HCT116 (cell line): Measurements from ENCODE around the gene RGPD3. TPM values are rescaled to one million over a fixed set of nuclear protein-coding genes. Genes with fewer than 3 reads are reported as not detected.

Experiments used
- ATAC-seq: fragments of 200-7000 bp; cut with Tn5 transposase; 2 replicates; pipeline ENCODE4 v1.9.1; 2020; ENCODE audit warnings: mild to moderate bottlenecking, moderate library complexity
- BruUV-seq: library from RNA; stranded (reverse); fragments of 400-500 nt; replicated peaks from 2 replicates; lab custom pipeline; 2021; lab: Mats Ljungman, UMichigan
- CTCF ChIA-PET: fragments of 300-600 bp; sonication (Branson Sonifier 250); formaldehyde crosslinking; loops from one replicate; lab custom pipeline; 2021; ENCODE audit warnings: antibody characterized with exemption; lab: Charles Lee
- POLR2A ChIA-PET: fragments of 300-600, 350-600 bp; sonication (Branson Sonifier 250); formaldehyde crosslinking; loops from one replicate; lab custom pipeline; 2021; ENCODE audit warnings: antibody characterized with exemption; lab: Charles Lee
- RAD21 ChIA-PET, 2 experiments: fragments of 300-600 bp; sonication (Branson Sonifier 250); formaldehyde crosslinking; loops; one replicate each; lab custom pipeline; 2023; ENCODE audit warnings: low total read pairs in 2 of 2; ENCODE audit not compliant: uncharacterized antibody in 2 of 2, unreplicated experiment in 2 of 2, low non-redundant PET in 1 of 2; lab: Charles Lee
- DNase-seq: peaks from one replicate; pipeline ENCODE4 v3.0.0-alpha.2; 2010; ENCODE audit warnings: low read depth, low spot score
- H2AFZ ChIP-seq: fragments of 200-600 bp; shearing (Covaris generic), sonication (generic); 2 replicates; pipeline ENCODE4 v1.6.1; 2017; ENCODE audit warnings: low read depth, mixed run types, mixed read lengths, antibody characterized with exemption, low read length; ENCODE audit not compliant: poor library complexity, severe bottlenecking
- H3K27ac ChIP-seq: 2 replicates; pipeline ENCODE4 v1.5.1; 2012; ENCODE audit warnings: low read depth, low read length
- H3K27me3 ChIP-seq: fragments of 200-600 bp; sonication (generic); 2 replicates; pipeline ENCODE4 v1.6.1; 2016; ENCODE audit warnings: mixed run types, low read length, mixed read lengths; ENCODE audit not compliant: insufficient read depth
- H3K36me3 ChIP-seq, 2 experiments: fragments of 200-500 bp in 1 of 2; fragments of 200-600 bp in 1 of 2; sonication (Bioruptor generic) in 1 of 2; sonication (generic) in 1 of 2; 2 replicates each; pipeline versions ENCODE4 v1.5.1 to v1.6.1; 2014 to 2016; ENCODE audit warnings: low read length in 2 of 2, inconsistent platforms in 1 of 2, mixed read lengths in 1 of 2, mixed run types in 1 of 2; ENCODE audit not compliant: insufficient read depth in 2 of 2, control insufficient read depth in 1 of 2
- H3K4me1 ChIP-seq, 2 experiments: fragments of 200-600 bp in 1 of 2; sonication (generic) in 1 of 2; 2 replicates each; pipeline versions ENCODE4 v1.5.1 to v1.6.1; 2012 to 2017; ENCODE audit warnings: low read length in 2 of 2, inconsistent platforms in 1 of 2, mild to moderate bottlenecking in 1 of 2, mixed read lengths in 1 of 2, mixed run types in 1 of 2, moderate library complexity in 1 of 2; ENCODE audit not compliant: insufficient read depth in 2 of 2, control insufficient read depth in 1 of 2
- H3K4me2 ChIP-seq: fragments of 200-600 bp; sonication (generic); 2 replicates; pipeline ENCODE4 v1.6.1; 2017; ENCODE audit warnings: mixed run types, low read length, mixed read lengths
- H3K4me3 ChIP-seq, 2 experiments: fragments of 200-600 bp in 1 of 2; sonication (generic) in 1 of 2; replicated peaks in 1 of 2; 2 replicates each; pipeline ENCODE4 v1.5.1; 2011 to 2016; ENCODE audit warnings: low read length in 2 of 2, control low read depth in 1 of 2, low read depth in 1 of 2, mild to moderate bottlenecking in 1 of 2, mixed read lengths in 1 of 2, mixed run types in 1 of 2
- H3K79me2 ChIP-seq: fragments of 200-600 bp; sonication (generic); 2 replicates; pipeline ENCODE4 v1.6.1; 2017; ENCODE audit warnings: mild to moderate bottlenecking, mixed run types, low read length, moderate library complexity, mixed read lengths; ENCODE audit not compliant: insufficient read depth
- H3K9ac ChIP-seq: fragments of 200-600 bp; sonication (generic); 2 replicates; pipeline ENCODE4 v1.6.1; 2016; ENCODE audit warnings: low read length, mixed read lengths
- H3K9me2 ChIP-seq: fragments of 200-600 bp; sonication (generic), shearing (Covaris generic); 2 replicates; pipeline ENCODE4 v1.6.1; 2017; ENCODE audit warnings: mixed run types, mild to moderate bottlenecking, moderate library complexity; ENCODE audit not compliant: insufficient read depth
- H3K9me3 ChIP-seq, 2 experiments: fragments of 200-500 bp in 1 of 2; fragments of 200-600 bp in 1 of 2; sonication (Bioruptor generic) in 1 of 2; sonication (generic) in 1 of 2; 2 replicates each; pipeline ENCODE4 v1.6.1; 2014 to 2017; ENCODE audit warnings: low read length in 2 of 2, mixed read lengths in 2 of 2, inconsistent platforms in 1 of 2, low read depth in 1 of 2, mild to moderate bottlenecking in 1 of 2, mixed run types in 1 of 2, moderate library complexity in 1 of 2; ENCODE audit not compliant: control insufficient read depth in 1 of 2, insufficient read depth in 1 of 2
- H4K20me1 ChIP-seq: fragments of 200-600 bp; sonication (generic), shearing (Covaris generic); 2 replicates; pipeline ENCODE4 v1.6.1; 2017; ENCODE audit warnings: mixed run types, mild to moderate bottlenecking, moderate library complexity; ENCODE audit not compliant: insufficient read depth
- ATF3 ChIP-seq: IDR thresholded peaks from 2 replicates; pipeline ENCODE4 v1.6.1; 2012
- CEBPB ChIP-seq: IDR thresholded peaks from 2 replicates; pipeline ENCODE4 v1.6.1; 2012; ENCODE audit warnings: low read depth
- EGR1 ChIP-seq: IDR thresholded peaks from 2 replicates; pipeline ENCODE4 v1.6.1; 2012; ENCODE audit warnings: low read depth
- ELF1 ChIP-seq: IDR thresholded peaks from 2 replicates; pipeline ENCODE4 v1.6.1; 2012; ENCODE audit warnings: low read depth, borderline replicate concordance
- EZH2phosphoT487 ChIP-seq: fragments of 200-600 bp; IDR thresholded peaks from 2 replicates; pipeline ENCODE4 v1.6.1; 2018; ENCODE audit warnings: antibody characterized with exemption, borderline replicate concordance
- FOSL1 ChIP-seq: IDR thresholded peaks from 2 replicates; pipeline ENCODE4 v1.6.1; 2012; ENCODE audit warnings: low read depth
- JUND ChIP-seq: IDR thresholded peaks from 2 replicates; pipeline ENCODE4 v1.6.1; 2012
- POLR2A ChIP-seq: IDR thresholded peaks from 2 replicates; pipeline ENCODE4 v1.7.0; 2011; ENCODE audit warnings: borderline replicate concordance; ENCODE audit not compliant: insufficient read depth, insufficient read length; ENCODE audit errors: extremely low read depth
- POLR2AphosphoS5 ChIP-seq: IDR thresholded peaks from 2 replicates; pipeline ENCODE4 v1.6.1; 2011; ENCODE audit warnings: mild to moderate bottlenecking, low read depth, low read length, moderate library complexity
- RAD21 ChIP-seq: IDR thresholded peaks from 2 replicates; pipeline ENCODE4 v1.6.1; 2012; ENCODE audit warnings: low read depth, mild to moderate bottlenecking
- SIN3A ChIP-seq: IDR thresholded peaks from 2 replicates; pipeline ENCODE4 v1.6.1; 2012; ENCODE audit warnings: low read depth
- SP1 ChIP-seq: IDR thresholded peaks from 2 replicates; pipeline ENCODE4 v1.6.1; 2012; ENCODE audit warnings: low read depth
- SRF ChIP-seq: IDR thresholded peaks from 2 replicates; pipeline ENCODE4 v1.6.1; 2012; ENCODE audit warnings: low read depth
- TCF7L2 ChIP-seq: IDR thresholded peaks from 2 replicates; pipeline ENCODE4 v1.7.0; 2011; ENCODE audit warnings: borderline replicate concordance, inconsistent platforms; ENCODE audit not compliant: insufficient read depth, insufficient read length; ENCODE audit errors: extremely low read depth
- YY1 ChIP-seq: IDR thresholded peaks from 2 replicates; pipeline ENCODE4 v1.6.1; 2011; ENCODE audit warnings: low read length, low read depth, moderate library complexity, mild to moderate bottlenecking; ENCODE audit not compliant: insufficient replicate concordance; ENCODE audit errors: extremely low read depth
- ZFX ChIP-seq: fragments of 450-650 bp; IDR thresholded peaks from 2 replicates; pipeline ENCODE4 v1.6.1; 2017
- ZNF274 ChIP-seq: fragments of 200-500 bp; sonication (Bioruptor generic); IDR thresholded peaks from 2 replicates; pipeline ENCODE4 v1.6.1; 2014; ENCODE audit warnings: mild to moderate bottlenecking, low read depth, low read length, inconsistent platforms
- intact Hi-C: fragments of 100-400 bp; cut with micrococcal nuclease; formaldehyde crosslinking; loops from 2 replicates; pipeline ENCODE4 v1.10.0; 2022
- total RNA-seq: library from RNA; stranded (reverse); gene quantifications from one replicate; pipeline ENCODE4 v1.2.1, GENCODE V29; 2021; ENCODE audit not compliant: unreplicated experiment
- TF ChIP-seq, protein P1 (sequence below), 3 experiments: fragments of 200-600 bp in 1 of 3; sonication (generic) in 1 of 3; IDR thresholded peaks in 2 of 3; conservative IDR thresholded peaks in 1 of 3; 2 replicates each; pipeline ENCODE4 v1.5.1; 2012 to 2017; ENCODE audit warnings: low read depth in 2 of 3, low read length in 2 of 3, antibody characterized with exemption in 1 of 3, borderline replicate concordance in 1 of 3, control low read depth in 1 of 3, mild to moderate bottlenecking in 1 of 3, mixed read lengths in 1 of 3, mixed run types in 1 of 3, moderate library complexity in 1 of 3; ENCODE audit not compliant: insufficient read depth in 1 of 3
- TF ChIP-seq, protein P2 (sequence below): IDR thresholded peaks from 2 replicates; pipeline ENCODE4 v1.6.1; 2012
- TF ChIP-seq, protein P3 (sequence below): IDR thresholded peaks from 2 replicates; pipeline ENCODE4 v1.6.1; 2011; ENCODE audit warnings: mild to moderate bottlenecking, low read length, moderate library complexity; ENCODE audit not compliant: insufficient replicate concordance; ENCODE audit errors: extremely low read depth

The RGPD3 gene
- total RNA-seq, 1 experiment from 2014 or later = 0.15 TPM

GRCh38 chr2:106366204-106366885 is 101.9 kb downstream of the RGPD3 start:
- Histone ChIP-seq H3K79me2 (no peaks in the 10 kb centered on the region), H3K27ac (no peak overlapping the region), H3K27me3 (0 out of 2 replicates have a peak, but pooled peaks cover 2% of the 10 kb centered on the region), H3K4me2 (no peak overlapping the region), H3K4me3 (no peak overlapping the region), H3K36me3 (no peaks in the 10 kb centered on the region), H3K9me2 (0 out of 2 replicates have a peak, but pooled peaks cover 2% of the 10 kb centered on the region), H2AFZ (no peak overlapping the region), H3K9ac (no peak overlapping the region), H3K4me1 (no peaks in the 10 kb centered on the region), H4K20me1 (no peaks in the 10 kb centered on the region), H3K9me3 (no peaks in the 10 kb centered on the region)
- RAD21 ChIA-PET = no interaction called here
- no TSS peak for BruUV-seq
- intact Hi-C loops = no loop called here
- no peak for DNase-seq
- TF ChIP-seq, protein P1, sequence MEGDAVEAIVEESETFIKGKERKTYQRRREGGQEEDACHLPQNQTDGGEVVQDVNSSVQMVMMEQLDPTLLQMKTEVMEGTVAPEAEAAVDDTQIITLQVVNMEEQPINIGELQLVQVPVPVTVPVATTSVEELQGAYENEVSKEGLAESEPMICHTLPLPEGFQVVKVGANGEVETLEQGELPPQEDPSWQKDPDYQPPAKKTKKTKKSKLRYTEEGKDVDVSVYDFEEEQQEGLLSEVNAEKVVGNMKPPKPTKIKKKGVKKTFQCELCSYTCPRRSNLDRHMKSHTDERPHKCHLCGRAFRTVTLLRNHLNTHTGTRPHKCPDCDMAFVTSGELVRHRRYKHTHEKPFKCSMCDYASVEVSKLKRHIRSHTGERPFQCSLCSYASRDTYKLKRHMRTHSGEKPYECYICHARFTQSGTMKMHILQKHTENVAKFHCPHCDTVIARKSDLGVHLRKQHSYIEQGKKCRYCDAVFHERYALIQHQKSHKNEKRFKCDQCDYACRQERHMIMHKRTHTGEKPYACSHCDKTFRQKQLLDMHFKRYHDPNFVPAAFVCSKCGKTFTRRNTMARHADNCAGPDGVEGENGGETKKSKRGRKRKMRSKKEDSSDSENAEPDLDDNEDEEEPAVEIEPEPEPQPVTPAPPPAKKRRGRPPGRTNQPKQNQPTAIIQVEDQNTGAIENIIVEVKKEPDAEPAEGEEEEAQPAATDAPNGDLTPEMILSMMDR (IDR thresholded peaks at IDR 0.05 in 2 of 3, conservative IDR thresholded peaks at IDR 0.05 in 1 of 3; ENCODE audit: borderline replicate concordance in 1 of 3, insufficient read depth in 1 of 3, low read depth in 2 of 3, low read length in 2 of 3) = no peak
- no peak for TF ChIP-seq SIN3A
- TF ChIP-seq POLR2AphosphoS5 = no peak
- TF ChIP-seq FOSL1 = no peak
- TF ChIP-seq EZH2phosphoT487 = no peak
- TF ChIP-seq SP1 = no peak
- TF ChIP-seq EGR1 = no peak
- no peak for TF ChIP-seq JUND
- no peak for TF ChIP-seq ATF3
- TF ChIP-seq ZFX = no peak
- TF ChIP-seq, protein P2, sequence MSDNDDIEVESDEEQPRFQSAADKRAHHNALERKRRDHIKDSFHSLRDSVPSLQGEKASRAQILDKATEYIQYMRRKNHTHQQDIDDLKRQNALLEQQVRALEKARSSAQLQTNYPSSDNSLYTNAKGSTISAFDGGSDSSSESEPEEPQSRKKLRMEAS = no peak
- no peak for TF ChIP-seq TCF7L2
- TF ChIP-seq YY1 = no peak
- TF ChIP-seq, protein P3, sequence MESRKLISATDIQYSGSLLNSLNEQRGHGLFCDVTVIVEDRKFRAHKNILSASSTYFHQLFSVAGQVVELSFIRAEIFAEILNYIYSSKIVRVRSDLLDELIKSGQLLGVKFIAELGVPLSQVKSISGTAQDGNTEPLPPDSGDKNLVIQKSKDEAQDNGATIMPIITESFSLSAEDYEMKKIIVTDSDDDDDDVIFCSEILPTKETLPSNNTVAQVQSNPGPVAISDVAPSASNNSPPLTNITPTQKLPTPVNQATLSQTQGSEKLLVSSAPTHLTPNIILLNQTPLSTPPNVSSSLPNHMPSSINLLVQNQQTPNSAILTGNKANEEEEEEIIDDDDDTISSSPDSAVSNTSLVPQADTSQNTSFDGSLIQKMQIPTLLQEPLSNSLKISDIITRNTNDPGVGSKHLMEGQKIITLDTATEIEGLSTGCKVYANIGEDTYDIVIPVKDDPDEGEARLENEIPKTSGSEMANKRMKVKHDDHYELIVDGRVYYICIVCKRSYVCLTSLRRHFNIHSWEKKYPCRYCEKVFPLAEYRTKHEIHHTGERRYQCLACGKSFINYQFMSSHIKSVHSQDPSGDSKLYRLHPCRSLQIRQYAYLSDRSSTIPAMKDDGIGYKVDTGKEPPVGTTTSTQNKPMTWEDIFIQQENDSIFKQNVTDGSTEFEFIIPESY = no peak
- TF ChIP-seq ELF1 = no peak
- TF ChIP-seq RAD21 = no peak
- no peak for TF ChIP-seq POLR2A
- no peak for TF ChIP-seq CEBPB
- TF ChIP-seq ZNF274 = no peak
- TF ChIP-seq SRF = no peak
- no peak for ATAC-seq
- POLR2A ChIA-PET = no interaction called here
- CTCF ChIA-PET = no interaction called here
